WTC11 (cell line): ENCODE data around the gene SMYD3. TPM values are rescaled to one million over a fixed set of nuclear protein-coding genes. Genes with fewer than 3 reads are reported as not detected.

Experiments
- ATAC-seq: fragments of 200-7000 bp; cut with Tn5 transposase; 2 replicates; pipeline ENCODE4 v1.10.0; 2021; ENCODE audit warnings: mild to moderate bottlenecking, moderate library complexity
- CTCF ChIA-PET: fragments of 300-600 bp; sonication (Branson Sonifier 250); formaldehyde crosslinking; loops from one replicate; lab custom pipeline; 2021; ENCODE audit warnings: antibody characterized with exemption; lab: Charles Lee
- POLR2A ChIA-PET: fragments of 350-600 bp; sonication (Branson Sonifier 250); formaldehyde crosslinking; loops from one replicate; lab custom pipeline; 2021; ENCODE audit warnings: antibody characterized with exemption; lab: Charles Lee
- DNase-seq: peaks from one replicate; pipeline ENCODE4 v3.0.0; 2021; ENCODE audit warnings: low spot score
- H3K27ac Mint-ChIP-seq: 2 replicates; pipeline ENCODE4 v1.8.0; 2021; ENCODE audit warnings: mixed read lengths
- H3K27me3 Mint-ChIP-seq: 2 replicates; pipeline ENCODE4 v1.8.0; 2021; ENCODE audit warnings: low read depth, mild to moderate bottlenecking, moderate library complexity, mixed read lengths
- H3K36me3 Mint-ChIP-seq: 2 replicates; pipeline ENCODE4 v1.8.0; 2021; ENCODE audit warnings: mixed read lengths
- H3K4me1 Mint-ChIP-seq: 2 replicates; pipeline ENCODE4 v1.8.0; 2022; ENCODE audit warnings: mixed read lengths
- H3K4me3 Mint-ChIP-seq: 2 replicates; pipeline ENCODE4 v1.8.0; 2021; ENCODE audit warnings: mild to moderate bottlenecking, moderate library complexity, mixed read lengths
- H3K9me3 Mint-ChIP-seq: 2 replicates; pipeline ENCODE4 v1.8.0; 2021; ENCODE audit warnings: mixed read lengths
- CREB1 ChIP-seq: sonication (generic); formaldehyde crosslinking; IDR thresholded peaks from 2 replicates; pipeline ENCODE4 v1.8.0; 2023; ENCODE audit warnings: mild to moderate bottlenecking, missing genetic modification reagents
- E2F4 ChIP-seq: sonication (generic); formaldehyde crosslinking; IDR thresholded peaks from 2 replicates; pipeline ENCODE4 v1.8.1; 2022; ENCODE audit warnings: low read depth, mild to moderate bottlenecking, moderate library complexity, missing genetic modification reagents, borderline replicate concordance
- GTF2I ChIP-seq: fragments of 250-450 bp; sonication (Bioruptor Pico); conservative IDR thresholded peaks from 2 replicates; pipeline ENCODE4 v1.4.0; 2021; ENCODE audit warnings: mild to moderate bottlenecking
- MYBL2 ChIP-seq: sonication (generic); formaldehyde crosslinking; IDR thresholded peaks from 2 replicates; pipeline ENCODE4 v1.8.1; 2023; ENCODE audit warnings: mild to moderate bottlenecking, moderate library complexity, missing genetic modification reagents
- OVOL2 ChIP-seq: fragments of 250-450 bp; sonication (Bioruptor Pico); IDR thresholded peaks from 2 replicates; pipeline ENCODE4 v1.9.0; 2021; ENCODE audit warnings: mild to moderate bottlenecking, borderline replicate concordance
- SOX15 ChIP-seq: fragments of 250-450 bp; sonication (Bioruptor Pico); IDR thresholded peaks from 2 replicates; pipeline ENCODE4 v1.9.0; 2021; ENCODE audit warnings: mild to moderate bottlenecking
- ZBTB21 ChIP-seq: sonication (generic); formaldehyde crosslinking; IDR thresholded peaks from 2 replicates; pipeline ENCODE4 v1.8.1; 2023; ENCODE audit warnings: mild to moderate bottlenecking, missing genetic modification reagents, borderline replicate concordance
- ZNF396 ChIP-seq: fragments of 250-450 bp; sonication (Bioruptor Pico); IDR thresholded peaks from 2 replicates; pipeline ENCODE4 v1.8.0; 2021; ENCODE audit warnings: mild to moderate bottlenecking, moderate library complexity, borderline replicate concordance
- ZNF423 ChIP-seq: fragments of 250-450 bp; sonication (Bioruptor Pico); IDR thresholded peaks from 2 replicates; pipeline ENCODE4 v2.1.2; 2022; ENCODE audit warnings: mild to moderate bottlenecking, moderate library complexity
- total RNA-seq: library from RNA; stranded (reverse); gene quantifications from 3 replicates; pipeline ENCODE4 v1.2.3, GENCODE V29; 2021
- TF ChIP-seq, protein P1 (sequence below): sonication (generic); formaldehyde crosslinking; IDR thresholded peaks from 2 replicates; pipeline ENCODE4 v1.8.1; 2023; ENCODE audit warnings: mild to moderate bottlenecking, moderate library complexity, missing genetic modification reagents
- TF ChIP-seq, protein P2 (sequence below): fragments of 250-450 bp; sonication (Bioruptor Pico); IDR thresholded peaks from 2 replicates; pipeline ENCODE4 v1.9.0; 2021; ENCODE audit warnings: mild to moderate bottlenecking, borderline replicate concordance
- TF ChIP-seq, protein P3 (sequence below): fragments of 200-600 bp; IDR thresholded peaks from 2 replicates; pipeline ENCODE4 v1.8.0; 2022; ENCODE audit warnings: antibody characterized with exemption
- TF ChIP-seq, protein P4 (sequence below): sonication (generic); formaldehyde crosslinking; IDR thresholded peaks from 2 replicates; pipeline ENCODE4 v1.8.1; 2023; ENCODE audit warnings: mild to moderate bottlenecking, missing genetic modification reagents, moderate library complexity
- TF ChIP-seq, protein P5 (sequence below): fragments of 250-450 bp; sonication (Bioruptor Pico); IDR thresholded peaks from 2 replicates; pipeline ENCODE4 v1.9.0; 2021; ENCODE audit warnings: mild to moderate bottlenecking

Gene SMYD3
- total RNA-seq, 1 experiment from 2014 or later: 21.4 TPM

- TF ChIP-seq, protein P1, sequence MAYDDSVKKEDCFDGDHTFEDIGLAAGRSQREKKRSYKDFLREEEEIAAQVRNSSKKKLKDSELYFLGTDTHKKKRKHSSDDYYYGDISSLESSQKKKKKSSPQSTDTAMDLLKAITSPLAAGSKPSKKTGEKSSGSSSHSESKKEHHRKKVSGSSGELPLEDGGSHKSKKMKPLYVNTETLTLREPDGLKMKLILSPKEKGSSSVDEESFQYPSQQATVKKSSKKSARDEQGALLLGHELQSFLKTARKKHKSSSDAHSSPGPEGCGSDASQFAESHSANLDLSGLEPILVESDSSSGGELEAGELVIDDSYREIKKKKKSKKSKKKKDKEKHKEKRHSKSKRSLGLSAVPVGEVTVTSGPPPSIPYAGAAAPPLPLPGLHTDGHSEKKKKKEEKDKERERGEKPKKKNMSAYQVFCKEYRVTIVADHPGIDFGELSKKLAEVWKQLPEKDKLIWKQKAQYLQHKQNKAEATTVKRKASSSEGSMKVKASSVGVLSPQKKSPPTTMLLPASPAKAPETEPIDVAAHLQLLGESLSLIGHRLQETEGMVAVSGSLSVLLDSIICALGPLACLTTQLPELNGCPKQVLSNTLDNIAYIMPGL (CRISPR knock-in tag): no peak
- TF ChIP-seq, protein P2, sequence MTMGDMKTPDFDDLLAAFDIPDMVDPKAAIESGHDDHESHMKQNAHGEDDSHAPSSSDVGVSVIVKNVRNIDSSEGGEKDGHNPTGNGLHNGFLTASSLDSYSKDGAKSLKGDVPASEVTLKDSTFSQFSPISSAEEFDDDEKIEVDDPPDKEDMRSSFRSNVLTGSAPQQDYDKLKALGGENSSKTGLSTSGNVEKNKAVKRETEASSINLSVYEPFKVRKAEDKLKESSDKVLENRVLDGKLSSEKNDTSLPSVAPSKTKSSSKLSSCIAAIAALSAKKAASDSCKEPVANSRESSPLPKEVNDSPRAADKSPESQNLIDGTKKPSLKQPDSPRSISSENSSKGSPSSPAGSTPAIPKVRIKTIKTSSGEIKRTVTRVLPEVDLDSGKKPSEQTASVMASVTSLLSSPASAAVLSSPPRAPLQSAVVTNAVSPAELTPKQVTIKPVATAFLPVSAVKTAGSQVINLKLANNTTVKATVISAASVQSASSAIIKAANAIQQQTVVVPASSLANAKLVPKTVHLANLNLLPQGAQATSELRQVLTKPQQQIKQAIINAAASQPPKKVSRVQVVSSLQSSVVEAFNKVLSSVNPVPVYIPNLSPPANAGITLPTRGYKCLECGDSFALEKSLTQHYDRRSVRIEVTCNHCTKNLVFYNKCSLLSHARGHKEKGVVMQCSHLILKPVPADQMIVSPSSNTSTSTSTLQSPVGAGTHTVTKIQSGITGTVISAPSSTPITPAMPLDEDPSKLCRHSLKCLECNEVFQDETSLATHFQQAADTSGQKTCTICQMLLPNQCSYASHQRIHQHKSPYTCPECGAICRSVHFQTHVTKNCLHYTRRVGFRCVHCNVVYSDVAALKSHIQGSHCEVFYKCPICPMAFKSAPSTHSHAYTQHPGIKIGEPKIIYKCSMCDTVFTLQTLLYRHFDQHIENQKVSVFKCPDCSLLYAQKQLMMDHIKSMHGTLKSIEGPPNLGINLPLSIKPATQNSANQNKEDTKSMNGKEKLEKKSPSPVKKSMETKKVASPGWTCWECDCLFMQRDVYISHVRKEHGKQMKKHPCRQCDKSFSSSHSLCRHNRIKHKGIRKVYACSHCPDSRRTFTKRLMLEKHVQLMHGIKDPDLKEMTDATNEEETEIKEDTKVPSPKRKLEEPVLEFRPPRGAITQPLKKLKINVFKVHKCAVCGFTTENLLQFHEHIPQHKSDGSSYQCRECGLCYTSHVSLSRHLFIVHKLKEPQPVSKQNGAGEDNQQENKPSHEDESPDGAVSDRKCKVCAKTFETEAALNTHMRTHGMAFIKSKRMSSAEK (CRISPR knock-in tag): no peak
- TF ChIP-seq E2F4 (CRISPR knock-in tag): no peak
- no peak for TF ChIP-seq CREB1 (CRISPR knock-in tag)
- TF ChIP-seq GTF2I (CRISPR knock-in tag): no peak
Measured at GRCh38 chr1:246506367-246506673, 759 bp downstream of the SMYD3 start (continued).

DNA sequence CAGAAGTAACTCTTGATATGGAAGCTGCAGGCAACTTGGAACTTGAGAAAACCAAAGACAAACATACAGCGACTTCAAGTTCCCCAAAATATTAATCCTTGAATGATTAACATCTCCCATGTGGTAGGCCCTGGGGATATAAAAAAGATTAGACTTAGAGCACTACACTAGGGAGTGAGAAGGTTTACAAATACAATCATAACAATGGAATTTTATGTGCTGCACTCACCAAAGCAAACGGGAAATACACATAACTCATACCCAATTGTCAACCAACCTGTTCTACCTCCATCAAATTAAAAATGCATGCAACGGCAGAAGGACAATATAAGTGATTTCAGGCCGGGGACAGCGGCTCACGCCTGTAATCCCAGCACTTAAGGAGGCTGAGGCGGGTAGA is 3.7 kb downstream of the SMYD3 start:
- H3K4me3 Mint-ChIP-seq: no peak overlapping the region
- CTCF ChIA-PET: no interaction called here
- ATAC-seq: no peak

DNA sequence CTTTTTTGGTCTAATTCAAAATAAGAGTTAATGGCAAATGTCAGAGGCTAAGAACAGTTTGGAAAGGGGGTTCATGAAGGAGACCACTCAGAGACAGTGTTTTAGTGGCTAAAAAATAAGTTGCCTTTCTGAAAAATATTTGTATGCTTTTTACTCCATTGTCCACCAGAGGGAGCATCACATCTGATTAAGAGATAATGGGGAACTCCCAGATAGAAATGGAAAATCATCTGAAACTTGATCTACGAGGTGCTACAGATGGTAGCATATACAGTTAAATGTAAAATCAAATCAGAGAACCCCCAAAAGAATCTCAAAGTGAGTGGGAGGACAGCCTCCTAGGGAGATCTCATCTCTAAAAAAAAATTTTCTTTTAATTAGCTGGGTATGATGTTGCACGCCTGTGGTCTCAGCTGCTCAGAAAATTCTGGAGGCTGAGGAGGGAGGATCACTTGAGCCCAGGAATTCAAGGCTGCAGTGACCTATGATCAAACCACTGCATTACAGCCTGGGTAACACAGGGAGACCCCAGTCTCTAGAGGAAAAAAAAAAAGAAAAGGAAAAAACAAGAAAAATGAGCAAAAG is 9.7 kb downstream of the SMYD3 start:
- ChIA-PET POLR2A (no interaction called here), CTCF (interaction anchor here (1.0 to 1.5 kb wide), 3 partner anchors 8 to 36 kb away, joined by 5 to 7 read pairs (median 5); partner anchors contain the start of gene SMYD3)
- TF ChIP-seq, protein P3, sequence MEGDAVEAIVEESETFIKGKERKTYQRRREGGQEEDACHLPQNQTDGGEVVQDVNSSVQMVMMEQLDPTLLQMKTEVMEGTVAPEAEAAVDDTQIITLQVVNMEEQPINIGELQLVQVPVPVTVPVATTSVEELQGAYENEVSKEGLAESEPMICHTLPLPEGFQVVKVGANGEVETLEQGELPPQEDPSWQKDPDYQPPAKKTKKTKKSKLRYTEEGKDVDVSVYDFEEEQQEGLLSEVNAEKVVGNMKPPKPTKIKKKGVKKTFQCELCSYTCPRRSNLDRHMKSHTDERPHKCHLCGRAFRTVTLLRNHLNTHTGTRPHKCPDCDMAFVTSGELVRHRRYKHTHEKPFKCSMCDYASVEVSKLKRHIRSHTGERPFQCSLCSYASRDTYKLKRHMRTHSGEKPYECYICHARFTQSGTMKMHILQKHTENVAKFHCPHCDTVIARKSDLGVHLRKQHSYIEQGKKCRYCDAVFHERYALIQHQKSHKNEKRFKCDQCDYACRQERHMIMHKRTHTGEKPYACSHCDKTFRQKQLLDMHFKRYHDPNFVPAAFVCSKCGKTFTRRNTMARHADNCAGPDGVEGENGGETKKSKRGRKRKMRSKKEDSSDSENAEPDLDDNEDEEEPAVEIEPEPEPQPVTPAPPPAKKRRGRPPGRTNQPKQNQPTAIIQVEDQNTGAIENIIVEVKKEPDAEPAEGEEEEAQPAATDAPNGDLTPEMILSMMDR: peak; percentile 64
- no peak for TF ChIP-seq ZNF423 (CRISPR knock-in tag)
- TF ChIP-seq, protein P4, sequence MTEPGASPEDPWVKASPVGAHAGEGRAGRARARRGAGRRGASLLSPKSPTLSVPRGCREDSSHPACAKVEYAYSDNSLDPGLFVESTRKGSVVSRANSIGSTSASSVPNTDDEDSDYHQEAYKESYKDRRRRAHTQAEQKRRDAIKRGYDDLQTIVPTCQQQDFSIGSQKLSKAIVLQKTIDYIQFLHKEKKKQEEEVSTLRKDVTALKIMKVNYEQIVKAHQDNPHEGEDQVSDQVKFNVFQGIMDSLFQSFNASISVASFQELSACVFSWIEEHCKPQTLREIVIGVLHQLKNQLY: no peak
- TF ChIP-seq, protein P5, sequence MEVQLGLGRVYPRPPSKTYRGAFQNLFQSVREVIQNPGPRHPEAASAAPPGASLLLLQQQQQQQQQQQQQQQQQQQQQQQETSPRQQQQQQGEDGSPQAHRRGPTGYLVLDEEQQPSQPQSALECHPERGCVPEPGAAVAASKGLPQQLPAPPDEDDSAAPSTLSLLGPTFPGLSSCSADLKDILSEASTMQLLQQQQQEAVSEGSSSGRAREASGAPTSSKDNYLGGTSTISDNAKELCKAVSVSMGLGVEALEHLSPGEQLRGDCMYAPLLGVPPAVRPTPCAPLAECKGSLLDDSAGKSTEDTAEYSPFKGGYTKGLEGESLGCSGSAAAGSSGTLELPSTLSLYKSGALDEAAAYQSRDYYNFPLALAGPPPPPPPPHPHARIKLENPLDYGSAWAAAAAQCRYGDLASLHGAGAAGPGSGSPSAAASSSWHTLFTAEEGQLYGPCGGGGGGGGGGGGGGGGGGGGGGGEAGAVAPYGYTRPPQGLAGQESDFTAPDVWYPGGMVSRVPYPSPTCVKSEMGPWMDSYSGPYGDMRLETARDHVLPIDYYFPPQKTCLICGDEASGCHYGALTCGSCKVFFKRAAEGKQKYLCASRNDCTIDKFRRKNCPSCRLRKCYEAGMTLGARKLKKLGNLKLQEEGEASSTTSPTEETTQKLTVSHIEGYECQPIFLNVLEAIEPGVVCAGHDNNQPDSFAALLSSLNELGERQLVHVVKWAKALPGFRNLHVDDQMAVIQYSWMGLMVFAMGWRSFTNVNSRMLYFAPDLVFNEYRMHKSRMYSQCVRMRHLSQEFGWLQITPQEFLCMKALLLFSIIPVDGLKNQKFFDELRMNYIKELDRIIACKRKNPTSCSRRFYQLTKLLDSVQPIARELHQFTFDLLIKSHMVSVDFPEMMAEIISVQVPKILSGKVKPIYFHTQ (CRISPR knock-in tag): no peak
- no peaks in the 10 kb centered on the region for H3K27me3 Mint-ChIP-seq
- no peak for ATAC-seq
- H3K27ac Mint-ChIP-seq: no peak overlapping the region
- no peak overlapping the region for H3K4me3 Mint-ChIP-seq
- no peak for DNase-seq
- H3K36me3 Mint-ChIP-seq: no peaks in the 10 kb centered on the region
- H3K9me3 Mint-ChIP-seq: no peaks in the 10 kb centered on the region
- peaks cover 4% of the 10 kb centered on the region for H3K4me1 Mint-ChIP-seq

More for the DNA sequence above, 3.7 kb downstream of the SMYD3 start:
- no peaks in the 10 kb centered on the region for H3K36me3 Mint-ChIP-seq
- no peak for TF ChIP-seq OVOL2 (CRISPR knock-in tag)
- TF ChIP-seq, protein P2 (CRISPR knock-in tag): no peak
- TF ChIP-seq ZBTB21 (CRISPR knock-in tag): no peak
- no peak for TF ChIP-seq SOX15 (CRISPR knock-in tag)
- TF ChIP-seq ZNF396 (CRISPR knock-in tag): no peak
- TF ChIP-seq MYBL2 (CRISPR knock-in tag): no peak
- H3K4me1 Mint-ChIP-seq: peaks cover 10% of the 10 kb centered on the region
- no peak for DNase-seq
- peaks cover 4% of the 10 kb centered on the region; the same call in 1 of the 2 replicates for H3K27me3 Mint-ChIP-seq
- H3K9me3 Mint-ChIP-seq: no peaks in the 10 kb centered on the region
- POLR2A ChIA-PET: no interaction called here
- H3K27ac Mint-ChIP-seq: no peak overlapping the region
